A673 (cell line): ENCODE data around the gene SCUBE1. TPM values are rescaled to one million over a fixed set of nuclear protein-coding genes. Genes with fewer than 3 reads are reported as not detected.

Experiments used
- BruUV-seq: library from RNA; stranded (reverse); fragments of 400-500 nt; replicated peaks from 2 replicates; lab custom pipeline; 2021; lab: Mats Ljungman, UMichigan
- CTCF ChIA-PET: fragments of 300-600 bp; sonication (Branson Sonifier 250); formaldehyde crosslinking; loops from one replicate; lab custom pipeline; 2022; ENCODE audit warnings: antibody characterized with exemption; lab: Charles Lee
- POLR2A ChIA-PET: fragments of 300-600 bp; sonication (Branson Sonifier 250); formaldehyde crosslinking; loops from one replicate; lab custom pipeline; 2022; ENCODE audit warnings: antibody characterized with exemption; ENCODE audit not compliant: low non-redundant PET; lab: Charles Lee
- DNase-seq: peaks from one replicate; pipeline ENCODE4 v3.0.0-alpha.2; 2015; ENCODE audit warnings: low spot score
- H3K27ac ChIP-seq: fragments of 200-600 bp; sonication (generic); 2 replicates; pipeline ENCODE4 v1.5.1; 2016; ENCODE audit warnings: mixed run types, low read depth, mild to moderate bottlenecking, mixed read lengths, antibody characterized with exemption, low read length; ENCODE audit not compliant: poor library complexity, severe bottlenecking
- H3K27me3 ChIP-seq: fragments of 200-600 bp; sonication (generic); replicated peaks from 2 replicates; pipeline ENCODE4 v1.6.1; 2017; ENCODE audit warnings: mixed run types, low read depth, mild to moderate bottlenecking, mixed read lengths, antibody characterized with exemption, low read length; ENCODE audit not compliant: insufficient read depth, poor library complexity
- H3K36me3 ChIP-seq: fragments of 200-600 bp; sonication (generic); 2 replicates; pipeline ENCODE4 v1.6.1; 2016; ENCODE audit warnings: mixed run types, mild to moderate bottlenecking, mixed read lengths, antibody characterized with exemption, low read length; ENCODE audit not compliant: insufficient read depth, poor library complexity, severe bottlenecking
- H3K4me1 ChIP-seq: fragments of 200-600 bp; sonication (generic); 2 replicates; pipeline ENCODE4 v1.6.1; 2017; ENCODE audit warnings: mixed run types, mild to moderate bottlenecking, mixed read lengths, antibody characterized with exemption, low read length; ENCODE audit not compliant: insufficient read depth, poor library complexity, severe bottlenecking
- H3K4me3 ChIP-seq: fragments of 200-600 bp; sonication (generic); 2 replicates; pipeline ENCODE4 v1.5.1; 2016; ENCODE audit warnings: low read depth, mixed run types, mild to moderate bottlenecking, mixed read lengths, low read length; ENCODE audit not compliant: poor library complexity, severe bottlenecking
- H3K9me3 ChIP-seq: fragments of 200-600 bp; sonication (generic); 2 replicates; pipeline ENCODE4 v1.6.1; 2016; ENCODE audit warnings: mixed run types, low read depth, mild to moderate bottlenecking, mixed read lengths, antibody characterized with exemption, low read length; ENCODE audit not compliant: poor library complexity, severe bottlenecking
- CTCF ChIP-seq: fragments of 300-800, 200-600 bp; sonication (generic); conservative IDR thresholded peaks from 2 replicates; pipeline ENCODE4 v1.5.1; 2017; ENCODE audit warnings: low read depth, mild to moderate bottlenecking, antibody characterized with exemption, low read length, moderate library complexity, mixed read lengths
- EZH2 ChIP-seq: fragments of 200-600 bp; sonication (generic); IDR thresholded peaks from 2 replicates; pipeline ENCODE4 v1.6.1; 2017; ENCODE audit warnings: borderline replicate concordance, low read depth, mild to moderate bottlenecking, mixed read lengths, antibody characterized with exemption, low read length; ENCODE audit not compliant: poor library complexity, severe bottlenecking
- intact Hi-C: fragments of 100-400 bp; cut with micrococcal nuclease; formaldehyde crosslinking; loops from one replicate; pipeline ENCODE4 v1.10.0; 2022; ENCODE audit not compliant: unreplicated experiment
- total RNA-seq: library from RNA; stranded (reverse); gene quantifications from 2 replicates; pipeline ENCODE4 v1.2.3, GENCODE V29; 2021

SCUBE1 gene
- total RNA-seq, 1 experiment from 2014 or later, result 0.24 TPM

- H3K27ac ChIP-seq, result no peak overlapping the region
- intact Hi-C loops, result loop anchor here (1.0 kb wide), 2 partner anchors 72 to 111 kb away; no protein-coding TSS in a partner anchor
- POLR2A ChIA-PET, result no interaction called here
- no peaks in the 10 kb centered on the region for H3K27me3 ChIP-seq
- H3K9me3 ChIP-seq, result no peaks in the 10 kb centered on the region
- CTCF ChIA-PET, result interaction anchor here (0.5 to 3.0 kb wide), 6 partner anchors 68 to 112 kb away, joined by 3 to 38 read pairs (median 4); partner anchors contain the start of gene SCUBE1
- no peaks in the 10 kb centered on the region for H3K36me3 ChIP-seq
- no peak for DNase-seq
- H3K4me1 ChIP-seq, result no peaks in the 10 kb centered on the region
- no peak overlapping the region for H3K4me3 ChIP-seq
- BruUV-seq, result no TSS peak
- no peak for TF ChIP-seq CTCF
- no peak for TF ChIP-seq EZH2
Measured at GRCh38 chr22:43274595-43275240, 68.5 kb downstream of the SCUBE1 start.

- no peaks in the 10 kb centered on the region for H3K27me3 ChIP-seq
- H3K4me1 ChIP-seq, result no peaks in the 10 kb centered on the region
- no TSS peak for BruUV-seq
- intact Hi-C loops, result loop anchor here (1.0 kb wide), 2 partner anchors 72 to 111 kb away; no protein-coding TSS in a partner anchor
- no peak overlapping the region for H3K27ac ChIP-seq
- ChIA-PET POLR2A (no interaction called here), CTCF (interaction anchor here (0.5 to 3.0 kb wide), 7 partner anchors 69 to 113 kb away, joined by 3 to 38 read pairs (median 3); partner anchors contain the start of gene SCUBE1)
- H3K36me3 ChIP-seq, result no peaks in the 10 kb centered on the region
- no peak overlapping the region for H3K4me3 ChIP-seq
- peak; percentile 82 for TF ChIP-seq CTCF
- no peak for TF ChIP-seq EZH2
- peak; percentile 54 for DNase-seq
- H3K9me3 ChIP-seq, result no peaks in the 10 kb centered on the region
Measured at GRCh38 chr22:43273902-43274484, 69.2 kb downstream of the SCUBE1 start.

GRCh38 chr22:43272869-43273318, 70.3 kb downstream of the SCUBE1 start:
- DNase-seq, result no peak
- BruUV-seq, result no TSS peak
- Histone ChIP-seq H3K36me3 (no peaks in the 10 kb centered on the region), H3K27ac (no peak overlapping the region), H3K9me3 (no peaks in the 10 kb centered on the region), H3K27me3 (no peaks in the 10 kb centered on the region), H3K4me3 (no peak overlapping the region), H3K4me1 (no peaks in the 10 kb centered on the region)
- ChIA-PET POLR2A (interaction anchor here (0.6 kb wide), 1 partner anchor 217 kb away, joined by 6 read pairs; no protein-coding TSS in a partner anchor), CTCF (interaction anchor here (0.9 to 3.0 kb wide), 4 partner anchors 74 to 112 kb away, joined by 3 to 38 read pairs (median 4); no protein-coding TSS in a partner anchor)
- intact Hi-C loops, result no loop called here
- TF ChIP-seq CTCF (no peak), EZH2 (no peak)
